UCSD-AML1 (cell line): ENCODE measurements around the gene EDARADD.

Experiments
- DNase-seq: peaks from one replicate; lab custom pipeline; 2025; ENCODE audit not compliant: unreplicated experiment; lab: John Stamatoyannopoulos, UW

The EDARADD gene

DNA sequence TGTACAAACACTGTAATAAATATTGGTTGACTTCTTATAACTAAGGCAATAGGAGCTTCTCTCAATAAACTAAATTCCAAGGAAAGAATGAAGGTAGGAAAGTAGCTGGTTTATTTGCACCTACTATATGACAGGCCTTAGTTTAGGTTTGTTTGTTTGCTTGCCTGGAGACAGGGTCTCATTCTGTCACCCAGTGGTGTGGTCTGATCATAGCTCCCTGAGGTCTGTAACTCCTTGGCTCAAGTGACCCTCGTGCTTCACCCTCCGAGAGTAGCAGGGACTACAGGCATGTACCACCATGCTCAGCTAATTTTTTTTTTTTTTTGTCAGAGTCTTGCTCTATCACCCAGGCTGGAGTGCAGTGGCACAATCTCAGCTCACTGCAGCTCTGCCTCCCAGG, 1.9 kb upstream of the EDARADD start:
- DNase-seq = no peak

DNA sequence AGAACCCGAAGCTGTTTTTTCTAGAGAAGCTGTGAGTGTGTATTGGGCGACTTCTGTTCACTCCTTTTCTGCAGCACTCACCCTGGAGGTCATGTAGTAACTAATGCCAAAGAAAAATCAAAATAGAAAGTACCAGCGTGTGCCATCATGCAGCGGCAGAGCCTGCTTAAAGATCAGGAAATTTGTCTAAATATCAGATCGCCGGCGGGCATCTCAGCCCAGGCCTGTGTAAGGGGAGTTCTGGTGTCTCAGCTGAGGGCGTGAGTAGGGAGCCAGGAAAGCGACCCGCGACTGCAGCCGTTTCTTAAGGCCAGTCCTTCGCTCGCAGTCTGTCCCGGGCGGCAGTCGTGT, 768 bp downstream of the EDARADD start:
- no peak for DNase-seq

DNA sequence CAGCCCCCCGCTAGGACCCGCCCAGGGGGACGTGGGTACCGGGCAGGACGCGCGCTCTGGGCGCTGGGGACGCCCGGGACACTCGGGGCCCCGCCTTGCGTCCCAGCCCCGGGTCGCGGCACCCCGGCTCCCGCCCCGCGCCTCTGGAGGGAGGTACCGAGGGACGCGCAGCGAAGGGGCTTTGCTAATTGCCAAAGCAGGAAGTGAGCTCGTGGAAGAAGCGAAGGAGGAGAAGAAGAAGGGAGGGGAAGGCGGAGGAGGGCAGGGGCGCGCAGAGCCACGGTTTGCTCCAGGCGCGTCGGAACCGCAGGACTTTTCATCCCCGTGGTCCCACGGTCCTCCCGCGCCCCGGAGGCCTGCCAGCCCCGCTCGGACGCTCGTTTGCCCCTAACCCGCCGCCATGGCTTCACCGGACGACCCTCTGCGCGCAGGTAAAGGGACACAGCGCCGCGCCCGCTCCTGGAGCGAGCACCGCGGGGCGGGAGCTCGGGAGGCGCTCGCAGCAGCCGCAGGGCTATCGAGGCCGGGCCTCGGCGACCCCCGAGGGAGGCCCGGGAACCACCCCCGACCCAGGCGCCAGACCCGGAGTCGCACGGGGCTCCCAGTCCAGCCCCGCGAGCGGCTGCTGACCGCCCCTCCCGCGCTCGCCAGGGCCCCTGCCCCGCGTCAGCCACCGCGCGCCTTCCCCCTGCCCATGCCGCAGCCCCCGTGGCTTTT, 1.3 kb downstream of the EDARADD start:
- no peak for DNase-seq

DNA sequence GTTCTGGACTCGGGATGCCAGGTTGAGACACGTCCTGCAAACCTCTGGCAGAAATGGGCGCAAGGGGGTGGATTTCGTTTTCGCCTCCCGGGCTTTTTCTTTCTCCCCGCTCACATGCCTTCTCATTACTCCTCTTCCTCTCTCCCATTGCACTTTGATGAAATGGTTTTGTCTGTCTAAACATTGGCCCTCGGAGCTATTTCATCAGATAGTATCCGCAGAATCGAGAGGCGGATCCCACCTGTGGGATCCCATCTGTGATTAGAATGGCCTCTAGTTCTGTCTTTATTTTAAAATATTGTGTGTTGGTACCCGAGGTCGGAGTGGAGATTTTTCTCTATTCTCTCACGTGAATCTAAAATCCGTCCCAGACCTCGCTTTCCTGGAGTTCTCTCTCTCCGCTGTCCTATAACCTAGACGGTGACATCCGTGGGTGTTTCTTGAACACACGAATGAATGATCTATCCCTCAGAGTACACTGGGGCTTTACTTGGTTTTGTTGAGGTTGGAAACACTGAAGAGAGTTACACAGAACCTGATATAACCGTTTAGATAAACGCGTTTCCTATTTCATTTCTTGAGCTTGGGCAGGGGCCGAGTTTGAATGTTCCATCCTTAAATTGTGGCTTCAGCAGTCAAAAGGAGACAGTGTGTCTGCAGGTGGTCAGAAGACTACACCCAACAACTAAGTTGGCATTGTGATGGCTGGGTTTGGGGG, 2.0 kb downstream of the EDARADD start:
- DNase-seq = no peak

DNA sequence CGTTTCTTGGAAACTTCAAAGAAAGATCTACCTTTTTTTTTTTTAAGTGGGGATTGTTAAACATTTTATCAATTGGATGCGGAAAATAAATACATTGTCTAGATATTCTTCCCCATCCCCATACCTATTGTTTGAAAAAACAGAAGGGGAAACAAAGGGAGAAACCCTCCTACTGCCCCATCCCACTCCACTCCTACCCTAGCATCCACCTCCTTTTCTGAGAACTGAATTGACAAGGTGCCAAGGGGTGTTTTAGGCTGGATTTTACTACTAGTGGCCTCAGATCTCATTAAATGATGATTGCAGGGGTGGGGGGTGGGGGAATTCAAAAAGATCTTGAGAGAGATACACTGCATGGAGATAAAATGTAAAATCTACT, 2.6 kb downstream of the EDARADD start:
- DNase-seq = no peak

DNA sequence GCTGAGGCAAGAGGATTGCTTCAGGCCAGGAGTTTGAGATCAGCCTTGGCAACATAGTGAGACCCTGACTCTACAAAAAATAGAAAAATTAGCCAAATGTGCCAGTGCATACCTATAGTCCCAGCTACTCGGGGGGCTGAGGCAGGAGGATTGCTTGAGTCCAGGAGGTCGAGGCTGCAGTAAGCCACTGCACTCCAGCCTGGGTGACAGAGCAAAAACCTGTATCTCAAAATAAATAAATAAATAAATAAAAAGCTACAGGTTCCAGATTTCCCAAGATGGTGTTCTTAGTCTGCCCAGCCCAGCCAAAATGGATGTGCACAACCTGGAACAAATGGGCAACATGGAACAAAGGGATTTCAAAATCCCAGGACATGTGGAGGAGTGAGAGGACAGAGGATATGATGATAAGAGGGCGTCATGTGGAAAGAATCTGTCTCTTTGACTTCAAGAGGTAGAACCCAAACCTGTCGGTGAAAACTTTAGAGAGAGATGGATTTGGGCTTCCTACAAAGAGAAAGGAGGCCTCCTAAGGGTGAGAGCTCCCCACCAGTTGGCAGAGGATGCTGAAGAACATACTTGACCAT, 3.2 kb downstream of the EDARADD start:
- DNase-seq = no peak

DNA sequence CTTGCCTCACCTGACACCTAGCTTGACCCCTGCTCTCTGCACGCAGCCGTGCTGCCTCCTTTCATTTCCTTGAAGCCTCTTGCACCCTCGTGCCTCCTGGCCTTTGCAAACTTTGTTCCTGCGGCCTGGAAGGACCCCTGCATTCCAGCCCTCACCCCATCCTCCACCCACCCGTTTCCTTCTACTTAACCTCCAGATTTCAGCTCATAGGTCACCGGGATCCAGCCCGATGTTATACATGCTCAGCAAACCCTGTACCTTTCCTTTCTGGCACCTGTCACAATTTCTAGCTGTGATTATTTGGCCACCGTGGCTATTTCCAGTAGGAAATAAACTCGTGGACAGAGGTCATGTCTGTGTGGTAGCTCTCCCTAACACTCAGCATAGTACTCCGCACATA, 4.5 kb downstream of the EDARADD start:
- DNase-seq = no peak

DNA sequence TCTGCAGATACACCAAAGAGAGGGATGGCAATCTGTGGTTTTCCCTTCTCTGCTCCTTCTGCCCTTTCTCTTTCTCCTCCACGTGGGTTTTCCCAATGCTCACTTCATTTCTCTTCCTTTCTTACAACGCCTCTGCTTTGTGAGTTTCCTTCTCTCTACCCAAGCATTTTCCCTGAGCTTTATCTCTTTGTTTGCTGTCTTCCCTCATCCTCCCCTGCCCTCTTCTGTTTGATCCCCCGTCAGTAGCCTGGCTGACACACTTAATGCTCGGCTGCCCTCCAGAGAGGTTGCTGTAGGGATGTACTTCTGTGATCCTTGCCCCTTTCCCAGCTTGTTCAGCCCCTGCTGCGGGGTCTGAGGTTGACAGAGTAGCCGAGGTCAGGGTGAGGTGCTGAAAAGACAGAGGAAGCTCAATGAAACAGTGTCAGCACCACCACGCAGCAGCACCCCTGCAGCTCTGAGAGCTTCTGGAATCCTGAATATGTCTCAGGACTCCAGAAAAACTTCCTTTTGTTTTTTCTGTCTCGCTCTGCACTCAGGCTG, 6.0 kb downstream of the EDARADD start:
- no peak for DNase-seq

DNA sequence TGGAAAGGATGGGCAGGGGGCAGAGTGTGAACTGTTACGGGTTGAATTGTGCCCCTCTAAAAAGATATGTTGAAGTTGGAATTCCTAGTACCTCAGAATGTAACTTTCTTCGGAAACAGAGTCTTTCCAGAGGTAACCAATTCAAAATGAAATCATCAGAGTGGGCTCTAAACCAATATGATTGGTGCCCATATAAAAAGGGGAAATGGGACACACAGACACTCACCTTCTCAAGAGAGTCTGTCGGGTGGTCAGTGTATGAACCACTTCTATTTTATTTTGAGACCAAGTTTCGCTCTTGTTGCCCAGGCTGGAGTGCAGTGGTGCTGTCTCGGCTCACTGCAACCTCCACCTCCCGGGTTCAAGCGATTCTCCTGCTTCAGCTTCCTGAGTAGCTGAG, 7.6 kb downstream of the EDARADD start:
- DNase-seq = no peak

DNA sequence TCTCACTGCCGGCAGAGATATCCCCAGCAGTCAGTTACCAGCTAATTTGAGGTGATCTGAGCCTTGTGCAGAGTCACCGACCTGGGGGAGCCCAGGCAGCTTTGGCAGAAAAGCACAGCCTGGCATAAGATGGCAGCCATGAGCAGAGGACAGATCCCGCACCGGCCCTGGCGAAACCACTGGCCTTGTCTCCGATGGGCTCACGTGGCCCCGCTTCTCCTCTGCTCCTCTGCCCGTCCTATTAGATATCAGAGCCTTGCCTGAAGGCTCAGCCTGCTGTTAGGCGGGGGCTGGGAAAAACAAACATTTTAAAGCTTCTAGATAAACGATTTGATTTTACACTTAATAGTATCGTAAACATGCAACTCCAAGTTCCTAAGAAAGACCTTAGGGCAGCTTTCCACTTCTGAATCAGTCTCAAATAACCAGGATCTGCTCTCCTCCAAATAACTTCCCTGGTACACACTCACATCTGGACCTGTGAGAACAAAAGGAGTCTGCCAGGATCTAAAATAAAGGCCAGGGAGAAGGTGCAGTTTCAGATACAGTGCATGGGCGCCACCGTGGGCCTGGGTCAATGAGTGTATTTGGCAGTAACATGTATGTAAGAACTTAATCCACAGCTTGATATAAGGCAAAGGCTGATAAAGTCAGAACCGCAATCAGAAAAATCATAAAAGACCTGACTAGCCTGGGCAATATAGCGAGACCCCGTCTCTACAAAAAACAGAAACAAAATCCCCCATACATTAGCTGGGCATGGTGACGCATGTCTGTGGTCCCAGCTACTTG, 10.0 kb downstream of the EDARADD start:
- DNase-seq = no peak

DNA sequence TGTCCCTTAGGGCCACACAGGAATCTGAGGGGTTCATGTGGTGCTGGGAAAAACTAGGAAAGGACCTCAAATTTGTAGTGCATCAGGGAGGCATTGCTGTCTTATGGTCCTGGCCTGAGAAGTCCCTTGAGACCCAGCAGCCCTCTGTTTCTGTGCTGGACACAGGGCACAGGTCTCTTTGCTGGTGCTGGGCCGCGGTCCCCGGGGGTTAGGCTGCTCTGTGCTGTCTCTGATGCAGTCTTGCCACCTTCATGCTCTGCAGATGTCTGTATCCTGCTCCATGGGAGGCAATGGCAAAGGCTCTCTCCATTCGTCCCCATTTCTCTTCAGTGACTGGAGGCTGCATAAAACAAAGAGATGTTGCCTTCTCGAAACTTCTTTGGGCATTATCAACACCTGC, 13.0 kb downstream of the EDARADD start:
- no peak for DNase-seq

DNA sequence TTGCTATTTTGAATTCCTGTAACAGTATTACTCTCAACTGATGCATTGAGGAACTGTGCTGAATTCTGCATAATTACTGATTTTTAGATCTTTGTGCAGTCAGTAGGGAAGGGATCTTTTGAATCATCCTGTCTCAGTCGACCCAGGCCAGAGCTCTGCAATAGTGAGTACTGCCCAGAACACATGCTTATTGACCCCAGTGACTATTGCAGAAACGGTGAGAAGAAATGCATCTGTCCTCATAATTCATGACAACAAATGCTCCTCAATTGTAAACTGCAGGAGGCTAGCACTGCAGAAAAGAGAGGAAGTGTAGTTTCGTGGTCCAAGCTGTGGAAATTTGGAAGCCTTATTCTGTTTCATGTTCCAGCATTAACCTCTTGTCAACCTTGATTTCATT, 19.6 kb downstream of the EDARADD start:
- DNase-seq = no peak

DNA sequence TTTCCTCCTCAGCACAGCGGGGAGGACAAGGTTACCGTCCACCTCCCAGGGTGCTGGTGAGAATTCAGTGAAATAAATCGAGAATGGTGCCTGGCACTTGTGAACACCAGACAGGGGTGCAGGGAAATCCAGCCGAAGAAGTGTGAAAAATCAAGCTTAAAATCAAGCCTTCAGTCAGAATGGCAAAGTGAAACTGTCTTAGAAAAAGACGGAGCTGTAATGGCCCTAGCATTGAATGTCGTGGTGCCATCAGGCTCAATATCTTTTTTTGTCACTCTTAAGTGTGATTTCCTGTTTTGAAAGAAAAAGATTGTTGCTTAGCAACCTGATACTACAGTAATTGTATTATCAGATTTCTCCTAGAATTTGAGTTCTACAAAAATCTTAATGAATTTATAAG, 22.1 kb downstream of the EDARADD start:
- DNase-seq = no peak

DNA sequence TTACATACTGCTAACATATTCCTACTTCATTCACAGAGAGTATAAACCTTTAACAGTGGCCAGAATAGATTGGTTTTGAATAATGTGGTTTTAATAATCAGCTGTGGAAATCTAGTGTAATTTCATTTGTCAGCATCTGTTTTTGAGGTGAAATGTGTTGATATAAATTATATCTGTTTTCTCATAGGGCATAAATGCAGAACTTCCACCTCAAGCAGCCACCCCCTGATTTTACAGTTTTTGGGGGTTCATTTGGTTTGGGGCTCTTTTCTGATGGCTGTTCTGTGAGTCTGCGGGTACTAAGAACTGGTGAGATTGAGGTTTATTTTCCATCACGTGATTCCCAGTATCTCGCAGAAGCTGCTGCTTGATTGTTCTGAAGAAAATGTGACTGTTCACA, 23.2 kb downstream of the EDARADD start:
- no peak for DNase-seq

DNA sequence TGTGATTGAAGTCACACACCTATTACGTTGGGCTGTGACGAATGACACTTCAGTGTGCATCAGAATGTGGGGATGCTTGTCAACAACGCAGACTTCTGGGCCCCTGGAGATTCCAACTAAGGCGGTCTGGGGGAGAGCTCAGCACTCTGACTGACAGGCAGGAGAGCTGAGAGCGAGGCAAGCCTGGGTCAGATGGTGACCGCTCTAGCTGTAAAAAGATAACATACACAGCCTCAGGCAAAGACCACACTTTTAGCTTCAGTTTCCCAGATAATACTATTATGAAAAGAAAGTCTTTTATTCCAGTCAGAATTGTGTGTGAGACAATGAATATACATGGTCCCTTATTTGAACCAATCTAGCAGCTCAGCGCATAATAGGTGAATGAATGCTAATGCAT, 25.4 kb downstream of the EDARADD start:
- DNase-seq = no peak

DNA sequence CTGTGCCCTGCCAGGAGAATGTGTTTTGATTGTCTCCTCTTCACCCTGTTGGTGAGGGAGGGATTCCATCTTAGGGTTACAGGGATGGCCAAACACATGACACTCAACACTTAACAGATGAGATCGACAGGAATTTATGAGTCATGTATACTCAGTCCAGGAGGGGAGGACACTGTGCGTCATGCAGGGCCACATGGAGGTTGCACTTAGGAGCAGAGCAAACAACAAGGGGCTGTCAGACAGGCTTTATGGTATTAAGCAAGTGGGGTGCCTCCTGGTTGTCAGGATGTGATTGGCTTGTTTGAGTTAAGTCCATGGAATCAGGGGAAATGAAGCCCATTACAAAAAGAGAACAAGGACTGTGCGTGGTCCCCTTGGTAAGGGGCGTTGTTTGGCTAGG, 26.9 kb downstream of the EDARADD start:
- DNase-seq = no peak

DNA sequence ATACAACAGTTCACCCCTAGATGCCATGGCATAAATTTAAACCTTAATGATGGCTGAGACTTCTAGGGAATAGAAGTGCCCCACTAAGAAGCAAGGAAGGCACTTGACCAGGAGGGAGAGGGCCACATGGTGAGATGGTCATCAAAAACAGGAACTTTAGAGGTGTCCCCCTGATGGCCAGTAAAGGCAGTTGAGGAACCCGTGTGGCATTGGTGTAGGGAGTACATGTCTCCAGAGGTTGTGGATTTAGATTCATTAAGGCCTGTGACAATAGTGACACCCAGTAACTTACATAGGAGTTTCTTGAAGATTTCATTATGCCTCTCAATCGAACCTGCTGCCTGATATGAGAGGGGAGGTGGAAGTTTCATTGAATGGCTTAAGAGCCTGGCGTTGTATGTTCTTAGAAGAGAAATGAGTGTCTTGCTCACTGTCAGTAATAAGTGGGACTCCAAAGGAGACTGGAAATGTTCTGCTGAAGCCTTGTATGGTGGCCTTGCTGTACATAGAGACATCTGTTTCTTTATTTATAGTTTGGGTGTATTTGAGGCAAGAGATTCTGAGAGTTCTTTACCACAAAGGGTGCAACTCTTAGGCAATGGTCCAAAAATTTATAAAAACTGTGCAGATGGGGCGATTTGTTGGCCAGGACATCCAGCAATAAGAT, 27.9 kb downstream of the EDARADD start:
- no peak for DNase-seq

DNA sequence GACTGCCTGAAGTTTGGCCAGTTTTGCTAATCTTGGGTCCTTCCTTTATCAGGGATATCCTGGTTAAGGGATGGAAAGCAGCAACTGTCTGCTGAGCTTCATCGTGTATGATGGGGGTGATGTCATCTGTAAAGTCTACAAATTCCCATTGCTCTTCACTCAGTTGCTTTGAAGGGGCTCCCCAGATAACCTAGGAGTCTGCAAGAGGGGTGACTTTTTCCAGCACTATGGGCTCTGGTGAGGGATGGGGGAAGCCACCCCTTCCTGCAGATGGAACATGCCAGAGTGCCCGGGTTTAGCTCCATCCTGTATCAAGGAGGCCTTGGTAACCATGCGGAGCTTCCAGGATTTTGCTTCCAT, 28.4 kb downstream of the EDARADD start:
- no peak for DNase-seq

DNA sequence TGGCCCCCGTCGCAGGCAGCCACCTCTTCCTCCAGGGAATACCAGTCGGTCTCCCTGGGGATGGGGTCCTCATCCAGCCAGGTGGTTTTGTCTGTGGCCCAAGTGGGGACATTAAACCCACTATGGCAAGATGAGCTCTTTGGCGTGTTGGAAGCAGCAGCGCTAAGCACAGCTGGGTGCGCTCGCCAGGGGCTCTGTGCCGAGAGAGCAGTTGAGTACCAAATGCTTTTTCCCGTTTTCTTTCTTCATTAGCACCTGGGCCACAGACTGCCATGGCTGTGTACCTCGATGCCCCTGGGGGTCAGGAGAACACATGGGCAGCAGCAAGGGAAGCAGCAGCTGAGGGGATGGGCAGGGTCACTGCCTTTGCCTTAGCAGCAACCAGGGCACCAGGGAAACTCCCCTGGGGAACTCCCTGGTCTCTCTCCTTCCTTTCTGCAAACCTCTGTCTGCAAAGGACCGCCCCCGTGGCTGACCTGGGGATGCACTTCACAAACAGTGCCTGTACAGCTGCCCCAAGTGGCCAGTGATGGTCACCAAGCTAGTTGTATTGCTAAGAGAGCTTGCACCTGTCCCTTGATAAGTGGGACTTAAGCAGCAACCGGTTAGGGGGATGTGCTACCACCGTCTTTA, 31.1 kb downstream of the EDARADD start:
- no peak for DNase-seq

DNA sequence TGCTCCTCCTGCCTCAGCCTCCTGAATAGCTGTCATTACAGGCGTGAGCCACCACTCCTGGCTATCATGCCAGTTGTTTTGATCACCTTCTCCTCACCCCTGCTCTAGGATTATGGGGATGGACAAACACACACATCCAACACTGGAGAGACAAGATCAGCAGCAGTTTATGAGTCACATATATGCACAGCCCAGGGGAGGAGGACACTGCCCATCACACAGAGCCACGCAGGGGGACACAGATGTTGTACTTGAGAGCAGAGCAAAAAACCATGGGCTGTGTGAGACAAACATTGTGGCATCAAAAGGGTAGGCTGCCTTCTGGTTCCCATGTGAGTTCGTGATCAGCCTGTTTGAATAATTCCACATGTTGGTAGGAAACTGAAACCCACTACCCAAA, 32.1 kb downstream of the EDARADD start:
- DNase-seq = no peak
